A549 (cell line): ENCODE measurements around the gene MAP4K4.

Source experiments
- CTCF ChIP-seq: fragments of >200 bp; sonication (Bioruptor Twin); formaldehyde crosslinking; IDR thresholded peaks from 3 replicates; pipeline ENCODE4 v1.5.1; 2016
- ELK1 ChIP-seq: fragments of 150-350 bp; IDR thresholded peaks from 2 replicates; pipeline ENCODE4 v1.6.1; 2014; ENCODE audit warnings: low read depth, mild to moderate bottlenecking, low read length
- EP300 ChIP-seq, 2 experiments: fragments of >200 bp; sonication (Bioruptor Twin); formaldehyde crosslinking; IDR thresholded peaks; 2 replicates in 1 of 2; 3 replicates in 1 of 2; pipeline ENCODE4 v1.6.1; 2016 to 2017
- JUNB ChIP-seq: fragments of >200 bp; sonication (Bioruptor Twin); formaldehyde crosslinking; IDR thresholded peaks from 2 replicates; pipeline ENCODE4 v1.6.1; 2016
- MAX ChIP-seq: IDR thresholded peaks from 2 replicates; pipeline ENCODE4 v1.6.1; 2012
- POLR2A ChIP-seq: IDR thresholded peaks from 2 replicates; pipeline ENCODE4 v1.6.1; 2012; ENCODE audit warnings: mild to moderate bottlenecking, low read length

GRCh38 chr2:101763496-101764333, 66.2 kb downstream of the MAP4K4 start:
- TF ChIP-seq CTCF (no peak), MAX (no peak), EP300 (IDR thresholded peaks at IDR 0.05) (no peak), POLR2A (no peak), JUNB (peak; percentile 29; the same call in 1 of the 2 replicates), ELK1 (no peak)
